ENCODE measurements around the gene KRT3.

- TF ChIP-seq CTCF (IDR thresholded peaks at IDR 0.05) (no peak), EP300 (IDR thresholded peaks at IDR 0.05) (no peak)
Observed at GRCh38 chr12:52811191-52812072, 15.5 kb upstream of the KRT3 start.

All from stomach (tissue), 4 donors.